Lower leg skin (tissue), 3 donors: ENCODE measurements around the gene MMP2.

Experiments
- POLR2A ChIP-seq, 2 donors: fragments of 450-650 bp; IDR thresholded peaks; one replicate each; pipeline ENCODE4 v1.6.1; 2016 to 2017; ENCODE audit warnings: antibody characterized with exemption in 2 of 2, mild to moderate bottlenecking in 1 of 2, moderate library complexity in 1 of 2
- TF ChIP-seq, protein P1 (sequence below), 3 donors: fragments of 450-650 bp; IDR thresholded peaks; one replicate each; pipeline ENCODE4 v1.5.1; 2016; ENCODE audit warnings: antibody characterized with exemption in 3 of 3, mild to moderate bottlenecking in 3 of 3, moderate library complexity in 2 of 3

DNA sequence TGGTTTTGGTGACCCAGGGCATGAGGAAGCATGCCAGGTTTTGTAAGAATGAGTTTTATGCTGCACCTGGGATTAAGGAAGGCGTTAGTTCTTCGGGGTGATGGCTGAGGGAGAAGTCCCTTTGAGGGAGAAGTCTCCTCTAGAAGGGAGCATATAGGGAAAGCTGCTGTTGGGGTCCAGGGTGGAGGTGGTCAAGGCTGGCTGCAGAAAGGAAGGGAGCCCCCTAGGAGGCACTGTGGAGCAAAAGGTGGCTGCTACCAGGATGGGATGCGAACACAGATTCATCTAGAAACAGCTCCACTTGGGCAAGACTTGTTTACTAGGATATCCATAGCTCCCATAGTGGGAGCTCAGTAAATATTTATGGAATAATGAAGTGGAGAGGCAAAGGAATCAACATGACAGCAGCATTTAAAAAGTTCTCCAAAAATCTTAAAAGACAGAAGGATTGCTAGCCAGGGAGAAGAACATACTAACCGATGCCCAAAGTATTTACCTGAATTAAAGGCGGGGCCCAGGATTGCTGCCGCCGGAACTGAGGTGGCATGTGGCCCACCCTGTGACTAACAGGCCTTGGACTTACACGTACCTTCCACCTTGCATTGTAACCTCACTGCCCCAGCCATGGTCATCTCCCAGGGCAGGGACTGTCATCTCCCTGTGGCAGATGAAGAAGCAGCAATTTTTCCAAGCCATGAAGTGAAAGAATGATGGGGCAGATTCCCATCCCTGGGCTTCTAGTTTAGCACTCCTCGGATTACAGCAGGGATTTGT lies 22.7 kb downstream of the MMP2 start:
- no peak for TF ChIP-seq POLR2A (IDR thresholded peaks at IDR 0.05)
- TF ChIP-seq, protein P1, sequence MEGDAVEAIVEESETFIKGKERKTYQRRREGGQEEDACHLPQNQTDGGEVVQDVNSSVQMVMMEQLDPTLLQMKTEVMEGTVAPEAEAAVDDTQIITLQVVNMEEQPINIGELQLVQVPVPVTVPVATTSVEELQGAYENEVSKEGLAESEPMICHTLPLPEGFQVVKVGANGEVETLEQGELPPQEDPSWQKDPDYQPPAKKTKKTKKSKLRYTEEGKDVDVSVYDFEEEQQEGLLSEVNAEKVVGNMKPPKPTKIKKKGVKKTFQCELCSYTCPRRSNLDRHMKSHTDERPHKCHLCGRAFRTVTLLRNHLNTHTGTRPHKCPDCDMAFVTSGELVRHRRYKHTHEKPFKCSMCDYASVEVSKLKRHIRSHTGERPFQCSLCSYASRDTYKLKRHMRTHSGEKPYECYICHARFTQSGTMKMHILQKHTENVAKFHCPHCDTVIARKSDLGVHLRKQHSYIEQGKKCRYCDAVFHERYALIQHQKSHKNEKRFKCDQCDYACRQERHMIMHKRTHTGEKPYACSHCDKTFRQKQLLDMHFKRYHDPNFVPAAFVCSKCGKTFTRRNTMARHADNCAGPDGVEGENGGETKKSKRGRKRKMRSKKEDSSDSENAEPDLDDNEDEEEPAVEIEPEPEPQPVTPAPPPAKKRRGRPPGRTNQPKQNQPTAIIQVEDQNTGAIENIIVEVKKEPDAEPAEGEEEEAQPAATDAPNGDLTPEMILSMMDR (IDR thresholded peaks at IDR 0.05), result no peak
